Measurements from ENCODE around the gene PSMG4. TPM values are rescaled to one million over a fixed set of nuclear protein-coding genes. Genes with fewer than 3 reads are reported as not detected.
A peak's percentile ranks its signal among the peaks of the same experiment; 100 is the strongest.
"Not testable (repeated sequence)": the region's sequence is repeated elsewhere in the genome, so short reads cannot be mapped to it uniquely, and the experiment has no call there.

PSMG4 gene
- total RNA-seq, 3 donors from 2014 or later: 14.8 to 19.8 (median 16.2) TPM

DNA sequence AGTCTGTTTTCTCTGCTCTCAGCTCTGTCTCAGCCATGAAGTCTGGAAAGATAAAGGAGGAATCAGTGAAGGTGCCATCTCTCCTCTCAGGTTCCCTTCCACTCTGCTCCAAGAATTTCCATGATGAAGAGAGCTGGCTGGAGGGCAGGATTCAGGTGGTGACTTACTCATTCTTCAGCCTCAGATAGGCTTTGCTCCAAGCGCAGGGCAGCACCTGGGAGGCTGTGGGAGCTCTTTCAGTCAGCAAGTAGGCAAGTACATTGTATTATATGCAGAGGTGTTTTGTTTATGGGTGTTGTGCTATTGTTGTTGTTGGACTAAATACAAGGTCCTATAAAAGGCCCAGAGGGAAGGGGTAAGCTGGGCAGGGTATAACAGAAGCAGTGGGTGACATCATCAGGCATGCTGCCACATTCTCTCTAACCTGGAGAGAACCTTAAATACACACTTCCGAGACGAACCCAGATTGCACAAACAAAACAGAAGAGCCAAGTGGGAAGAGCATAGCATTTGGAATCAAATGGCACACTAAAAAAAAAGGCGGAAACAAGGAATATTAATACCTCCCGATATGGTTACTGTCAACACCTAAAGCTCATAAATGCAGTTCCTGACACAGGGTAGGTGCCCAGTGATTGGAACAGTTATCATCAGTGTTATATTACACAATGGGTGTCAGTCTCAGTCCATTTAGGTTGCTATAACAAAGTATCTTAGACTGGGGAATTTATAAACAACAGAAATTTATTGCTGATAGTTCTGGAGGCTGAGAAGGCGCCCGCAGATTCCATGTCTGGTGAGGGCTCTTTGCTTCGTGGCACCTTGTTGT, 14.5 kb upstream of the PSMG4 start:
- H3K4me1 ChIP-seq (ENCODE audit: low read depth): no peaks in the 10 kb centered on the region
- no peaks in the 10 kb centered on the region for H3K9me3 ChIP-seq
- TF ChIP-seq, protein P1, sequence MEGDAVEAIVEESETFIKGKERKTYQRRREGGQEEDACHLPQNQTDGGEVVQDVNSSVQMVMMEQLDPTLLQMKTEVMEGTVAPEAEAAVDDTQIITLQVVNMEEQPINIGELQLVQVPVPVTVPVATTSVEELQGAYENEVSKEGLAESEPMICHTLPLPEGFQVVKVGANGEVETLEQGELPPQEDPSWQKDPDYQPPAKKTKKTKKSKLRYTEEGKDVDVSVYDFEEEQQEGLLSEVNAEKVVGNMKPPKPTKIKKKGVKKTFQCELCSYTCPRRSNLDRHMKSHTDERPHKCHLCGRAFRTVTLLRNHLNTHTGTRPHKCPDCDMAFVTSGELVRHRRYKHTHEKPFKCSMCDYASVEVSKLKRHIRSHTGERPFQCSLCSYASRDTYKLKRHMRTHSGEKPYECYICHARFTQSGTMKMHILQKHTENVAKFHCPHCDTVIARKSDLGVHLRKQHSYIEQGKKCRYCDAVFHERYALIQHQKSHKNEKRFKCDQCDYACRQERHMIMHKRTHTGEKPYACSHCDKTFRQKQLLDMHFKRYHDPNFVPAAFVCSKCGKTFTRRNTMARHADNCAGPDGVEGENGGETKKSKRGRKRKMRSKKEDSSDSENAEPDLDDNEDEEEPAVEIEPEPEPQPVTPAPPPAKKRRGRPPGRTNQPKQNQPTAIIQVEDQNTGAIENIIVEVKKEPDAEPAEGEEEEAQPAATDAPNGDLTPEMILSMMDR (IDR thresholded peaks at IDR 0.05): no peak
- intact Hi-C loops (cut with DNase I, micrococcal nuclease): no loop called here
- ATAC-seq (no peak), DNase-seq (no peak)
- H3K36me3 ChIP-seq (ENCODE audit: low read depth): no peaks in the 10 kb centered on the region
- H3K4me3 ChIP-seq: no peak overlapping the region

DNA sequence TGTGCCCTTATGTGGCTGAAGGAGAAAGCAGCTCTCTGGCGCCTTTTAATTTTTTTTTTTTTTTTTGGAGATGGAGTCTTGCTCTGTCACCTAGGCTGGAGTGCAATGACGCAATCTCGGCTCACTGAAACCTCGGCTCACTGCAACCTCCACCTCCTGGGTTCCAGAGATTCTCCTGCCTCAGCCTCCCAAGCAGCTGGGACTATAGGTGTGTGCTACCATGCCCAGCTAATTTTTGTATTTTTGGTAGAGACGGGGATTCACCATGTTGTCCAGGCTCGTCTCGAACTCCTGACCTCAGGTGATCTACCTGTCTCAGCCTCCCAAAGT, 13.9 kb upstream of the PSMG4 start:
- intact Hi-C loops (cut with DNase I, micrococcal nuclease); H3K9me3 ChIP-seq; ATAC-seq; H3K4me1 ChIP-seq (ENCODE audit: low read depth); DNase-seq; H3K36me3 ChIP-seq (ENCODE audit: low read depth); H3K4me3 ChIP-seq: not testable (repeated sequence)

DNA sequence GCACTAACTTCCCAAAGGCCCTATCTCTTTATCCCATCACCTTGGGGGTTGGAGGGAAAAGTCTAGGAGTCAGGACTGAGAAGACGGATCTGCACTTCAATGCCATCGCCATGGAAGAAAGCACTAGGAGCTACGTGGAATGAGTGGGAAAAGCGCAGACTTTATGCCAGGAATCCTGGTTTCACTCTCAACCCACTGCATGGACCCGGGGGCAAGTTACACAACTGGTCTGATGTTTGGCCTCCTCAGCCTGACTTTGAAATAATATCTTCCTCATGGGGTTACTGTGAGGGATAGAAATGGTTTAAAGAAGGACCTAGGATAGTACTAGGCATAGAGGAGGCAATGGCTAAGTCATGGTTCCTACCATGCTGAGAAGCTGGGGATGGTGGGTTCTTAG, 13.5 kb upstream of the PSMG4 start:
- no peak for DNase-seq
- Histone ChIP-seq H3K4me3 (no peak overlapping the region), H3K4me1 (ENCODE audit: low read depth) (no peaks in the 10 kb centered on the region), H3K36me3 (ENCODE audit: low read depth) (no peaks in the 10 kb centered on the region), H3K9me3 (no peaks in the 10 kb centered on the region)
- TF ChIP-seq, protein P1 (IDR thresholded peaks at IDR 0.05): no peak
- ATAC-seq: no peak
- intact Hi-C loops (cut with DNase I, micrococcal nuclease): no loop called here

DNA sequence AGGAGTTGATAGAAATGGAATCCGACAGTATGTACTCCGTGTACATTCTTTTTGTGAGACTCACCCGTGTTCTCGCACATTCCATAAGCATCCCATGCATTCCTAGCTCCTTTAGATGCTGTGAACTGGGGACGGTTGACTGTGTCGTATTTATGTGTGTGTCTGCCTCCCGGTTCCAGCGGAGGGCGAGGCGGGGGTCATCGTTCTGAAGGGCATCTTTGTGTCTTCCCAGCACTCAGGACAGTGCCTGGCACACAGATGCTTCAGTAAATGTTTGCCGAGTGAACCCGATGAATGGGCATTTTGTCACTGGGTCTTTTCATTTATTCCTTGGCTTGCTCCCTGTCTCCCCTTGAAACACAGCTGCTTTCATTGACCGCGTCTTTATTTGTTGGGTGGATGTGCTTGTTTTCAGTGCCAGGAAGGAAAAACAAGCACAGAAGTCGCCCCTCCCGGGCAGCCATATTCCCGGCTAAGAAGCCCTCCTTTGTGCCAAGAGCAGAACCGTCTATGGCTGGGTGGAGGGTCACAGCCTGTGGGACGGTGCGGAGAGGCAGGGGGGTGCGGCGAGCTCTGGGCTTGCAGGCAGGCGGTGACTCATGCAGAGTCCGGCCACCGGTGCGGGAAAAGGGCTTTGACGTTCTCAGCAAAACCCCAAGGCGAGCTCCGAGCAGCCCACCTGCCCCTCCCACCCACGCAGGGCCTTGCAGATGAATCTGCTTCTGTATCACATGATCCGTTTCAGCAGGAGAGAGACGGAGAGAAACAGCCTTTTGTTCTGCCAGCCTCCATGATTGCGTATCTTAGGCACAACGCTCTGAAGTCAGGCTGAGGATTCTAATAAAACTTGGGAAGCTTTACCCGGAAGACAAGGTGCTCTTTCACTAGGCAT, 11.2 kb upstream of the PSMG4 start:
- DNase-seq (peak; percentile 56 to 72 (median 67)), ATAC-seq (peak; percentile 73)
- Histone ChIP-seq H3K9me3 (no peaks in the 10 kb centered on the region), H3K4me1 (ENCODE audit: low read depth) (no peaks in the 10 kb centered on the region), H3K36me3 (ENCODE audit: low read depth) (no peaks in the 10 kb centered on the region), H3K4me3 (no peak overlapping the region)
- TF ChIP-seq, protein P1 (IDR thresholded peaks at IDR 0.05): no peak
- intact Hi-C loops (cut with DNase I, micrococcal nuclease): no loop called here

DNA sequence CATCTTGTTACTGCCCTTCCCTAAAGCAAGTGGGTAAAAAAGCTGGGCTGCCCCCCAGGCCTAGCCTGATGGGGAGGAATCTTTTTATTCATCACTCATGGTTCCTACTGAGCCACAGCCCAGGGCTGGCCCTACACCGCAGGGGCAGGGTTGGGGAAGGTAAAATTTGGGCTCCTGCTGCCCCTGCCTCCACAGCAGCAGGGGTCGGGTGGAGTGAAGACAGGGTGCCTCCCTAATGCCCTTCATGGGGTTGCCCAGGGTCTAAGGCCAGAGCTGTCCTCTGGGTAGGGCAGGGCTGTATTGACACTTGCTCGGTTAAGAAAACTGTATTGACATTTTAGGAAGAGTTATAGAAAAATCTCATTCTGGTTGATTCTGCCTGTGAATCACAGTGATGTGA, 8.9 kb upstream of the PSMG4 start:
- Histone ChIP-seq H3K4me1 (ENCODE audit: low read depth) (no peaks in the 10 kb centered on the region), H3K9me3 (no peaks in the 10 kb centered on the region), H3K36me3 (ENCODE audit: low read depth) (no peaks in the 10 kb centered on the region), H3K4me3 (no peak overlapping the region)
- no peak for DNase-seq
- TF ChIP-seq, protein P1 (IDR thresholded peaks at IDR 0.05): no peak
- no peak for ATAC-seq
- intact Hi-C loops (cut with DNase I, micrococcal nuclease): loop anchor here (5.0 to 10.0 kb wide), 2 partner anchors 123 to 125 kb away; no protein-coding TSS in a partner anchor

DNA sequence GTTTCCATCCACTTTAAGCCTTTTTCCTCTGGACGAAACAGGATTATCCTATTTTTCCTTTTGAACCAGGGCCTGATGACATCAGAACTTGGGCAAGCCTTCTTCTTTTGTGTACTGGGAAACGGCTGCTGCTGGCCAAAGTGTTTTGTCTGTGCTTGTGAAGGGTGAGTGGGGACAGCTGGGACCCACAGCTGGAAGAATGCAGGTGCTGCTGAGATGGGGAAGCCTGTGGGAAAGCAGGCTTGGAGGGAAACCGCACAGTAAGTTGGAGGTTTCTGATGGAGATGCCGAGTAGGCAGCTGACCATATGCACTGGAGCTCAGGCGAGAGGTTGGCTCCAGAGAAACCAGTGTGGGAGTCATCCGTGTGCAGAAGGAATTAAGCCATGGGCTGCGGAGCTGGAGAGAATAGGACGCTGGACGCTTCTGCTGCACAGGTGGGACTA, 8.5 kb upstream of the PSMG4 start:
- intact Hi-C loops (cut with DNase I, micrococcal nuclease): loop anchor here (5.0 to 10.0 kb wide), 2 partner anchors 123 to 125 kb away; no protein-coding TSS in a partner anchor
- TF ChIP-seq, protein P1 (IDR thresholded peaks at IDR 0.05): no peak
- no peak for DNase-seq
- ATAC-seq: no peak
- Histone ChIP-seq H3K4me1 (ENCODE audit: low read depth) (no peaks in the 10 kb centered on the region), H3K4me3 (no peak overlapping the region), H3K9me3 (no peaks in the 10 kb centered on the region), H3K36me3 (ENCODE audit: low read depth) (no peaks in the 10 kb centered on the region)
